Aorta (tissue), 5 donors: ENCODE data around the gene KLF15. TPM values are rescaled to one million over a fixed set of nuclear protein-coding genes. Genes with fewer than 3 reads are reported as not detected.
A peak's percentile ranks its signal among the peaks of the same experiment; 100 is the strongest.
"Not testable (repeated sequence)": the region's sequence is repeated elsewhere in the genome, so short reads cannot be mapped to it uniquely, and the experiment has no call there.

Experiments used
- ATAC-seq: fragments of 200-7000 bp; cut with Tn5 transposase; one replicate; pipeline ENCODE4 v1.9.1; 2022; ENCODE audit warnings: moderate library complexity; ENCODE audit not compliant: low FRiP score
- DNase-seq, 2 donors: peaks; one replicate each; pipeline ENCODE4 v3.0.0-alpha.2; 2020
- H3K27ac ChIP-seq, 2 donors: one replicate each; pipeline ENCODE4 v1.5.1; 2013; ENCODE audit warnings: low read length in 2 of 2, mild to moderate bottlenecking in 2 of 2, moderate library complexity in 2 of 2, control low read depth in 1 of 2, inconsistent platforms in 1 of 2, low read depth in 1 of 2
- H3K27me3 ChIP-seq, 2 donors: one replicate each; pipeline ENCODE4 v1.6.1; 2013; ENCODE audit warnings: control low read depth in 1 of 2, low read length in 1 of 2, mild to moderate bottlenecking in 1 of 2, moderate library complexity in 1 of 2; ENCODE audit not compliant: insufficient read depth in 2 of 2, control insufficient read depth in 1 of 2
- H3K36me3 ChIP-seq, 2 donors: one replicate each; pipeline ENCODE4 v1.6.1; 2013; ENCODE audit warnings: control low read depth in 1 of 2, low read length in 1 of 2, mild to moderate bottlenecking in 1 of 2; ENCODE audit not compliant: insufficient read depth in 2 of 2, control insufficient read depth in 1 of 2
- H3K4me1 ChIP-seq, 2 donors: one replicate each; pipeline ENCODE4 v1.6.1; 2013; ENCODE audit warnings: low read length in 2 of 2, control low read depth in 1 of 2, mild to moderate bottlenecking in 1 of 2, moderate library complexity in 1 of 2; ENCODE audit not compliant: insufficient read depth in 2 of 2, control insufficient read depth in 1 of 2
- H3K4me3 ChIP-seq, 2 donors: one replicate each; pipeline ENCODE4 v1.5.1; 2013; ENCODE audit warnings: low read length in 2 of 2, control low read depth in 1 of 2, mild to moderate bottlenecking in 1 of 2
- H3K9me3 ChIP-seq: one replicate; pipeline ENCODE4 v1.6.1; 2013; ENCODE audit warnings: mild to moderate bottlenecking, low read length; ENCODE audit not compliant: control insufficient read depth
- WGBS, 2 donors: extraction: QIAGEN DNeasy Blood & Tissue Kit; methylation state at CpG; one replicate each; pipeline ENCODE4 v1.1.7; 2013; 5-methylcytosine and 5-hydroxymethylcytosine counted together
- intact Hi-C, 2 donors: fragments of 100-400 bp; cut with DNase I; formaldehyde crosslinking; loops; one replicate each; pipeline versions ENCODE4 v1.14.2 to v1.15.0; 2022
- polyA plus RNA-seq, 2 donors: library from polyadenylated mRNA; stranded (reverse); fragments of 200-250 nt; gene quantifications; one replicate each; pipeline ENCODE4 v1.2.3, GENCODE V29; 2013
- total RNA-seq, 2 donors: library from RNA; stranded (reverse); fragmentation: NEBNext Ultra II Directional; extraction: Animal tissue kit (Norgen Biotek cat#: 25700); gene quantifications; one replicate each; pipeline ENCODE4 v1.2.1, GENCODE V29; 2021
- donor health status: healthy with polysubstance abuse.
- donor health status: Bipolar disorder and iron deficiency.
- donor health status: DM: no; HTN: no; CAD: no.
- donor health status: DM: no; HTN: no; CAD: no.
- donor health status: DM: yes; HTN: yes; CAD: no.

KLF15 gene
- total and polyA plus RNA-seq, 4 donors, result 8.5 to 43.9 (median 31.8) TPM

GRCh38 chr3:126341755-126342150, 15.5 kb downstream of the KLF15 start:
- Histone ChIP-seq H3K27ac (no peak overlapping the region), H3K27me3 (no peaks in the 10 kb centered on the region), H3K9me3 (peaks cover 3% of the 10 kb centered on the region), H3K4me1 (no peaks in the 10 kb centered on the region), H3K36me3 (peaks cover 0 to 6% of the 10 kb centered on the region in 2 donors), H3K4me3 (no peak overlapping the region)
- peak in 1 of 2 donors; percentile 15 for DNase-seq
- intact Hi-C loops, result no loop called here
- 92 to 96% methylated on average over 7 of the region's 7 CpGs for WGBS, 2 donors
- ATAC-seq, result no peak

DNA sequence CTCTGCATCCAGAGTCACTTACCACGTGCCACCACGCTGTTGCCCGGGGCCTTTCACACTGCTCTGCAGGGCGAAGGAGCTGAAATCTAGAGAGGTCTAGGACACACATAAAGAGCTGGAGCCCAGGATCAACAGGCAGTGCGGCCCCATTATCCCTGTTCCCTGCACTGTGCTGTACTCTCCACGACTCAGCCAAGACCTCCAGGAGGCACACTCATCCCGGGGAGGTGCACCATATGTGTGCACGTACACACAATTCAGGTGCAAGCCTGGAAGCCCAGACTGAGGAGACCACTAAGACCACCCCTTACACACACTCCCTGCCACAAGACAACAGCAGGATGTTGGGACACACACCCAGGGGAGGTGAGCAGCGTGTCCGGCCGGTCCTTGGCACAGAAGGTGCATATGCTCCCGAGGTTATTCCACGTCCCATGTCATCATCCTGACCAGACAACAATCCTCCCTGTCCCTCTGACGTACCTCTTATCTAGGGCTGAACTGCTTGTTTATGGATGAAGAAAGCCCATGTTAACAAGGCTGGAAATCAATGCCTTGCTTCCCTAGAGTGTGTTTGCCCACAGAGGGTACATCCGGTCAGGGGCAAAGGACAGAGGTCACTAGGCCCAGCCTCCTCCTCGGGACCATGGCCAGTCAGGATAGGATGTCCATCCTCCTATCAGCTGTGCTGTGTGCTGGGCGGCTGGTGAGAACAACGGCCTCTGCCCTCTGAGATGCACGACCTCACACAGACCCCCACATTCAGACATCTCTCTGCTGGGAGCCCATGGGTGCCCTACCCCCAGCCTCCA, 16.1 kb downstream of the KLF15 start:
- no peaks in the 10 kb centered on the region for H3K4me1 ChIP-seq
- intact Hi-C loops, result no loop called here
- ATAC-seq (no peak), DNase-seq (peak in 1 of 2 donors; percentile 29)
- no peaks in the 10 kb centered on the region for H3K27me3 ChIP-seq
- WGBS, 2 donors, result 95 to 96% methylated on average over 19 of the region's 19 CpGs
- H3K27ac ChIP-seq, result no peak overlapping the region
- peaks cover 0 to 6% of the 10 kb centered on the region in 2 donors for H3K36me3 ChIP-seq
- H3K9me3 ChIP-seq, result peaks cover 3% of the 10 kb centered on the region
- H3K4me3 ChIP-seq, result no peak overlapping the region

DNA sequence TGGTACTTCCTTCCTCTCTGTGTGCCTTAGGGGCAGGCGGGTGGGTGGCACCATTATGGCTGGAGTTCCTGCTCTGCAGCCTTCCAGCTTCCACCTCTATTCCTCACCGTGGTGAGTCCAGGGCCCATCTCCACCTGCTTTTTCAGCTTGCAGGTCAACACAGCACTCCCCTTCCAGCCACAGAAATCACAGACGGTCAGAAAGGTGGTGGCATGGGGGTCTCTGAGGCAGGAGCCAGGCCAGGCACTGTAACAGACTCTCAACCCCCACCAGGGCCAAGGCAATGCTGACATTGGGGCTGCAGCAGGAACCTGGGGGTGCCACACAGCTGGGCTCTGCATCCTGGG, 16.6 kb downstream of the KLF15 start:
- Histone ChIP-seq H3K36me3 (peaks cover 0 to 6% of the 10 kb centered on the region in 2 donors), H3K27me3 (no peaks in the 10 kb centered on the region), H3K9me3 (peaks cover 3% of the 10 kb centered on the region), H3K4me1 (no peaks in the 10 kb centered on the region), H3K4me3 (no peak overlapping the region), H3K27ac (no peak overlapping the region)
- DNase-seq, result peak in 1 of 2 donors; percentile 31
- intact Hi-C loops, result no loop called here
- WGBS, 2 donors, result 93 to 95% methylated on average over 3 of the region's 3 CpGs
- no peak for ATAC-seq

GRCh38 chr3:126340081-126340511, 17.1 kb downstream of the KLF15 start:
- H3K9me3 ChIP-seq, result peaks cover 3% of the 10 kb centered on the region
- WGBS, 2 donors, result 0 to 8% methylated on average over 4 of the region's 4 CpGs
- no peaks in the 10 kb centered on the region for H3K27me3 ChIP-seq
- peak; percentile 77 to 83 for DNase-seq
- no peaks in the 10 kb centered on the region for H3K4me1 ChIP-seq
- ATAC-seq, result peak; percentile 74
- peaks cover 0 to 4% of the 10 kb centered on the region in 2 donors for H3K36me3 ChIP-seq
- H3K27ac ChIP-seq, result peak overlapping the region in 1 of 2 donors; percentile 10
- intact Hi-C loops, result no loop called here
- H3K4me3 ChIP-seq, result no peak overlapping the region

GRCh38 chr3:126339466-126339865, 17.7 kb downstream of the KLF15 start:
- no peak overlapping the region for H3K4me3 ChIP-seq
- ATAC-seq (no peak), DNase-seq (peak; percentile 10 to 11)
- peaks cover 0 to 4% of the 10 kb centered on the region in 2 donors for H3K36me3 ChIP-seq
- 64 to 75% methylated on average over 4 of the region's 4 CpGs for WGBS, 2 donors
- H3K27ac ChIP-seq, result peak overlapping the region in 1 of 2 donors; percentile 10
- H3K27me3 ChIP-seq, result no peaks in the 10 kb centered on the region
- intact Hi-C loops, result no loop called here
- peaks cover 3% of the 10 kb centered on the region for H3K9me3 ChIP-seq
- H3K4me1 ChIP-seq, result no peaks in the 10 kb centered on the region

GRCh38 chr3:126338790-126339288, 18.4 kb downstream of the KLF15 start:
- H3K27ac ChIP-seq, result no peak overlapping the region
- peak; percentile 49 to 70 for DNase-seq

DNA sequence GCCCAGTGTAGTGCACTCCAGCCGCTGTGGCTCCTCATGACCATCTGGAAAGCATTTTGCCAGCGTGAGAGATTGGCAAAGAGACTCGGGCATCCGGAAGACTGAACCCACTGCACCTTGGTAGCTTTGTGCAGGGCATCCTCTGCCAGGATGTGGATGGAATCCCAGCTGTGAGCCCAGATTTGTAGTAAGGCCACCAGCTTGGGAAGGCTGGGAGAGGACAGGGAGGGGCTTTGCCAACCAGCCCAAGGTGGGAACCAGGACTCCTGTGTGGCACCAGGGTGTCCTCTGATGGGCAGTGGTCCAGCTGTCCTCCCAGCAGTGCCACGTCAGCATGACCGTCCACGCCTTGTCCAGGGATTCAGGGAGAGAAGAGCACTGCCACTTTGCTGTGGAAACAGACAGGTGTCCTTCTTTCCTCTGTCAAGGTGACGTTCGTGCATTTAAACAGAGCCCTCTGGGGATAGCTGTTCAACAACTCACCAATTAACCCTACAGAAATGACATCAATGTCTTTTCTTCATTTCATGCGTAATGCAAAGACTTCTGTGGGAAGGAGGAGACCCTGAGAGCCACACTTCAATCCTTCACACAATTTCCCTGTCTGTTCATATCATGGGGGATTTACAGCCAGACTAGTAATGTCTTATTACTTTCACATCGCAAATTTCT, 19.1 kb downstream of the KLF15 start:
- no peaks in the 10 kb centered on the region for H3K27me3 ChIP-seq
- peaks cover 3% of the 10 kb centered on the region for H3K9me3 ChIP-seq
- H3K27ac ChIP-seq, result no peak overlapping the region
- H3K36me3 ChIP-seq, result peaks cover 0 to 4% of the 10 kb centered on the region in 2 donors
- ATAC-seq, result no peak
- no peaks in the 10 kb centered on the region for H3K4me1 ChIP-seq
- no peak overlapping the region for H3K4me3 ChIP-seq
- intact Hi-C loops, result no loop called here
- WGBS, 2 donors, result 86 to 87% methylated on average over 11 of the region's 11 CpGs
- DNase-seq, result peak; percentile 14 to 28

More at GRCh38 chr3:126338790-126339288, 18.4 kb downstream of the KLF15 start:
- Histone ChIP-seq H3K9me3 (peaks cover 3% of the 10 kb centered on the region), H3K36me3 (peaks cover 0 to 4% of the 10 kb centered on the region in 2 donors), H3K27me3 (no peaks in the 10 kb centered on the region), H3K4me1 (no peaks in the 10 kb centered on the region), H3K4me3 (no peak overlapping the region)
- peak; percentile 42 for ATAC-seq
- intact Hi-C loops, result no loop called here
- 36 to 42% methylated on average over 15 of the region's 15 CpGs for WGBS, 2 donors

GRCh38 chr3:126331812-126332336, 25.3 kb downstream of the KLF15 start:
- H3K9me3 ChIP-seq, H3K4me1 ChIP-seq, H3K27ac ChIP-seq, intact Hi-C loops, ATAC-seq, H3K36me3 ChIP-seq, H3K27me3 ChIP-seq, H3K4me3 ChIP-seq: not testable (repeated sequence)
- whole genome bisulfite sequencing, 2 donors, result 70 to 71% methylated on average over 13 to 15 of the region's 15 CpGs
- peak in 1 of 2 donors; percentile 5 for DNase-seq
